Measurements from ENCODE around the gene KRTAP9-7. TPM values are rescaled to one million over a fixed set of nuclear protein-coding genes. Genes with fewer than 3 reads are reported as not detected.

Gene KRTAP9-7
- total and polyA plus RNA-seq, 2 experiments from 2014 or later, result not detected

DNA sequence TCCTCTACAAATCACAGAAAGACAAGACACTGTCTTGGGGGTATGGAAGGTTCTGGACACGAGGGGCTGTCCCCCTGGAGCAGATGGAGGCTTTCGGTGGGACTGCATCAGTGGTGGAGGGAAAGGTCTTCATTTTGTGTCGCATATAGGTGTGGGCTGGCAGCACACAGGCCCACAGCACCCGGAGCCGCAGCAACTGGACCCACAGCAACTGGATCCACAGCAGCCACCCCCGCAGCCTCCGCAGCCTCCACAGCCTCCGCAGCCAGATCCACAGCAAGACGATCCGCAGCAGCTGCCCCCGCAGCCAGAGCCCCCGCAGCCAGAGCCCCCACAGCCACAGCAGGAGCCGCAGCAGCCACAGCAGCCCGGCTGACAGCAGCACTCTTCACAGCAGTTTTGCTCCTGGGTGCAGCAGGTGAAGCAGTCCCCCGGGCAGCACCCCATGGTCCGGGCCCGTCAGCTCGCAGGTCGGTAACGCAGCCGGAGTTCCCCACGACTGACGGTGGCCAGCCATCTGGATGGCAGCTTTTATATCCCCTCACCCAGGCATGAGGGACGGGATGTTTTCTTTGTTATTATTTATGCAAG lies 39.8 kb downstream of the KRTAP9-7 start, which contains the start of gene KRTAP17-1:
KRTAP17-1 (minus strand) TSS at position 507 of the 591 bp plus-strand sequence; CDS start at position 447, 60 bp downstream.
- H2AFZ ChIP-seq, result 0 out of 2 replicates have a peak within 1 kb of the TSS, but pooled peaks have one; percentile 43
- no peak within 1 kb of the TSS for H3K4me2 ChIP-seq
- H4K20me1 ChIP-seq (replicated peaks; ENCODE audit: insufficient read depth), result no peaks in the 10 kb centered on the region
- no peak for ATAC-seq
- H3K4me3 ChIP-seq, result no peak within 1 kb of the TSS
- Mint-ChIP-seq H3K9me3 (peaks cover 11% of the 10 kb centered on the region; the same call in 2 of the 3 replicates), H3K27ac (no peak within 1 kb of the TSS; the same call in 1 of the 2 replicates), H3K4me1 (no peaks in the 10 kb centered on the region; the same call in 2 of the 3 replicates), H3K27me3 (ENCODE audit: insufficient read depth, low read depth, poor library complexity) (peaks cover 6% of the 10 kb centered on the region), H3K36me3 (ENCODE audit: low read depth) (peaks cover 6% of the 10 kb centered on the region; the same call in 1 of the 3 replicates), H3K4me3 (no peak within 1 kb of the TSS)
- H3K79me2 ChIP-seq (replicated peaks; ENCODE audit: insufficient read depth), result no peaks in the 10 kb centered on the region
- no peaks in the 10 kb centered on the region for H3K4me1 ChIP-seq (ENCODE audit: insufficient read depth)
- no peaks in the 10 kb centered on the region for H3K27me3 ChIP-seq (ENCODE audit: insufficient read depth)
- no peaks in the 10 kb centered on the region for H3F3A ChIP-seq (replicated peaks; ENCODE audit: low read depth)
- no peak within 1 kb of the TSS for H3K27ac ChIP-seq (ENCODE audit: low read depth)
- H3K36me3 ChIP-seq (ENCODE audit: insufficient read depth), result no peaks in the 10 kb centered on the region
- TF ChIP-seq ZNF114 (CRISPR knock-in tag; IDR thresholded peaks at IDR 0.05) (no peak), STAT1 (IDR thresholded peaks at IDR 0.05; ENCODE audit: unreplicated experiment) (no peak), ZNF331 (CRISPR knock-in tag; IDR thresholded peaks at IDR 0.05; ENCODE audit: low read depth) (no peak), EZH2 (IDR thresholded peaks at IDR 0.05; ENCODE audit: low read depth, unreplicated experiment) (no peak), JUNB (IDR thresholded peaks at IDR 0.05; ENCODE audit: unreplicated experiment) (no peak), CREB1 (CRISPR knock-in tag; IDR thresholded peaks at IDR 0.05; ENCODE audit: low read depth) (no peak), CTCF (conservative IDR thresholded peaks at IDR 0.05; ENCODE audit: low read depth in 2 of 2) (no peak), ZNF462 (CRISPR knock-in tag; IDR thresholded peaks at IDR 0.05) (no peak), EZH2phosphoT487 (IDR thresholded peaks at IDR 0.05; ENCODE audit: unreplicated experiment) (no peak), POLR2AphosphoS5 (IDR thresholded peaks at IDR 0.05; ENCODE audit: low read depth) (no peak), NANOG (IDR thresholded peaks at IDR 0.05; ENCODE audit: borderline replicate concordance) (no peak)
- TF ChIP-seq, protein P1, sequence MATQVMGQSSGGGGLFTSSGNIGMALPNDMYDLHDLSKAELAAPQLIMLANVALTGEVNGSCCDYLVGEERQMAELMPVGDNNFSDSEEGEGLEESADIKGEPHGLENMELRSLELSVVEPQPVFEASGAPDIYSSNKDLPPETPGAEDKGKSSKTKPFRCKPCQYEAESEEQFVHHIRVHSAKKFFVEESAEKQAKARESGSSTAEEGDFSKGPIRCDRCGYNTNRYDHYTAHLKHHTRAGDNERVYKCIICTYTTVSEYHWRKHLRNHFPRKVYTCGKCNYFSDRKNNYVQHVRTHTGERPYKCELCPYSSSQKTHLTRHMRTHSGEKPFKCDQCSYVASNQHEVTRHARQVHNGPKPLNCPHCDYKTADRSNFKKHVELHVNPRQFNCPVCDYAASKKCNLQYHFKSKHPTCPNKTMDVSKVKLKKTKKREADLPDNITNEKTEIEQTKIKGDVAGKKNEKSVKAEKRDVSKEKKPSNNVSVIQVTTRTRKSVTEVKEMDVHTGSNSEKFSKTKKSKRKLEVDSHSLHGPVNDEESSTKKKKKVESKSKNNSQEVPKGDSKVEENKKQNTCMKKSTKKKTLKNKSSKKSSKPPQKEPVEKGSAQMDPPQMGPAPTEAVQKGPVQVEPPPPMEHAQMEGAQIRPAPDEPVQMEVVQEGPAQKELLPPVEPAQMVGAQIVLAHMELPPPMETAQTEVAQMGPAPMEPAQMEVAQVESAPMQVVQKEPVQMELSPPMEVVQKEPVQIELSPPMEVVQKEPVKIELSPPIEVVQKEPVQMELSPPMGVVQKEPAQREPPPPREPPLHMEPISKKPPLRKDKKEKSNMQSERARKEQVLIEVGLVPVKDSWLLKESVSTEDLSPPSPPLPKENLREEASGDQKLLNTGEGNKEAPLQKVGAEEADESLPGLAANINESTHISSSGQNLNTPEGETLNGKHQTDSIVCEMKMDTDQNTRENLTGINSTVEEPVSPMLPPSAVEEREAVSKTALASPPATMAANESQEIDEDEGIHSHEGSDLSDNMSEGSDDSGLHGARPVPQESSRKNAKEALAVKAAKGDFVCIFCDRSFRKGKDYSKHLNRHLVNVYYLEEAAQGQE (IDR thresholded peaks at IDR 0.05; ENCODE audit: unreplicated experiment), result no peak
- TF ChIP-seq, protein P2, sequence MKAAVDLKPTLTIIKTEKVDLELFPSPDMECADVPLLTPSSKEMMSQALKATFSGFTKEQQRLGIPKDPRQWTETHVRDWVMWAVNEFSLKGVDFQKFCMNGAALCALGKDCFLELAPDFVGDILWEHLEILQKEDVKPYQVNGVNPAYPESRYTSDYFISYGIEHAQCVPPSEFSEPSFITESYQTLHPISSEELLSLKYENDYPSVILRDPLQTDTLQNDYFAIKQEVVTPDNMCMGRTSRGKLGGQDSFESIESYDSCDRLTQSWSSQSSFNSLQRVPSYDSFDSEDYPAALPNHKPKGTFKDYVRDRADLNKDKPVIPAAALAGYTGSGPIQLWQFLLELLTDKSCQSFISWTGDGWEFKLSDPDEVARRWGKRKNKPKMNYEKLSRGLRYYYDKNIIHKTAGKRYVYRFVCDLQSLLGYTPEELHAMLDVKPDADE (IDR thresholded peaks at IDR 0.05), result no peak
- no peak for DNase-seq (ENCODE audit: low spot score)
- no peaks in the 10 kb centered on the region for H3K9me2 ChIP-seq (ENCODE audit: insufficient read depth)

All from GM23338 (cell line).